Measurements from ENCODE around the gene LRRC61. TPM values are rescaled to one million over a fixed set of nuclear protein-coding genes. Genes with fewer than 3 reads are reported as not detected.

The LRRC61 gene
- total and polyA plus RNA-seq, 2 experiments from 2014 or later: 30.0 to 34.0 TPM

DNA sequence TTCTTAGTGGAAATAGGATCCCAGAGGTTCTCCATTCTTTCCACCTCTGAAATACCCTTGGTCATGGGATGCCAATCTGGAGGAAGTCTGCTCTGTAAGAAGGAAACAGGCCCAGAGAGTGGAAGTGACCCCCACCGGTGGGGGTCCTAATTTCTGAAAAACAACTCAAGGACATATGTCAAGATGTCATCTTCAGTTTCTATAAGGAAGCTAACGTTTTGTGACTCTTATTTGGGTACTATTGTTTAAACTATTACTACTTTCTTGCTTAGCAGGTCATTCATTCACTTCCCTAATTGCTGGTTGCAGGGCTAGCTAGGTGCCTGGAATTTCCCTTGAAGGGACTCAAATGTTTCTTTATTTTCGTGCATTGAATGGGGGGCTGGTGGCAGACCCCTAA, 54.0 kb downstream of the LRRC61 start:
- Histone ChIP-seq H3K36me3 (peaks cover 7% of the 10 kb centered on the region), H3K4me1 (ENCODE audit: low read depth) (peaks cover 36% of the 10 kb centered on the region), H3K27me3 (no peaks in the 10 kb centered on the region), H3K4me3 (no peak overlapping the region), H3K27ac (peak overlapping the region; percentile 89), H3K9me3 (ENCODE audit: low read depth) (no peaks in the 10 kb centered on the region)
- DNase-seq (ENCODE audit: low read depth in 1 of 2, low spot score in 1 of 2): no peak
- TF ChIP-seq, protein P1, sequence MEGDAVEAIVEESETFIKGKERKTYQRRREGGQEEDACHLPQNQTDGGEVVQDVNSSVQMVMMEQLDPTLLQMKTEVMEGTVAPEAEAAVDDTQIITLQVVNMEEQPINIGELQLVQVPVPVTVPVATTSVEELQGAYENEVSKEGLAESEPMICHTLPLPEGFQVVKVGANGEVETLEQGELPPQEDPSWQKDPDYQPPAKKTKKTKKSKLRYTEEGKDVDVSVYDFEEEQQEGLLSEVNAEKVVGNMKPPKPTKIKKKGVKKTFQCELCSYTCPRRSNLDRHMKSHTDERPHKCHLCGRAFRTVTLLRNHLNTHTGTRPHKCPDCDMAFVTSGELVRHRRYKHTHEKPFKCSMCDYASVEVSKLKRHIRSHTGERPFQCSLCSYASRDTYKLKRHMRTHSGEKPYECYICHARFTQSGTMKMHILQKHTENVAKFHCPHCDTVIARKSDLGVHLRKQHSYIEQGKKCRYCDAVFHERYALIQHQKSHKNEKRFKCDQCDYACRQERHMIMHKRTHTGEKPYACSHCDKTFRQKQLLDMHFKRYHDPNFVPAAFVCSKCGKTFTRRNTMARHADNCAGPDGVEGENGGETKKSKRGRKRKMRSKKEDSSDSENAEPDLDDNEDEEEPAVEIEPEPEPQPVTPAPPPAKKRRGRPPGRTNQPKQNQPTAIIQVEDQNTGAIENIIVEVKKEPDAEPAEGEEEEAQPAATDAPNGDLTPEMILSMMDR (IDR thresholded peaks at IDR 0.05; ENCODE audit: low read depth, low read length): no peak

DNA sequence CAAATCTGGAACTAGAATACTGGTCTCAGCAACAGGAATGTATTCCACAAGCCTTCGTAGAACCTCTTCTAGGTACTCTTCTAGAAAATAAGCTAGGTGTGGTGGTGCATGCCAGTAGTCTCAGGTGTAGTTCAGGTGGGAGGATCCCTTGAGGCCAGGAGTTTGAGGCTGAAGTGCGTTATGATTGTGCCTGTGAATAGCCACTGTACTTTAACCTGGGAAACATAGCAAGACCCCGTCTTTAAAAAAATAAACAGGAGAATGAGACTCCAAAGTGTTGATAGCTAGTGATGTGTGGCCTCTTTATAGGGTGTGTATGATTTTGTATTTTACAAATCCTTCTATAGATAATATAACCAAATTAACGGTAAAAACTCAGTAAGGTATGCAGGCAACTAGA, 54.5 kb downstream of the LRRC61 start:
- H3K27me3 ChIP-seq: no peaks in the 10 kb centered on the region
- no peak overlapping the region for H3K4me3 ChIP-seq
- peak overlapping the region; percentile 89 for H3K27ac ChIP-seq
- TF ChIP-seq, protein P1 (IDR thresholded peaks at IDR 0.05; ENCODE audit: low read depth, low read length): no peak
- H3K36me3 ChIP-seq: peaks cover 5% of the 10 kb centered on the region
- no peaks in the 10 kb centered on the region for H3K9me3 ChIP-seq (ENCODE audit: low read depth)
- H3K4me1 ChIP-seq (ENCODE audit: low read depth): peaks cover 35% of the 10 kb centered on the region
- DNase-seq (ENCODE audit: low read depth in 1 of 2, low spot score in 1 of 2): no peak

DNA sequence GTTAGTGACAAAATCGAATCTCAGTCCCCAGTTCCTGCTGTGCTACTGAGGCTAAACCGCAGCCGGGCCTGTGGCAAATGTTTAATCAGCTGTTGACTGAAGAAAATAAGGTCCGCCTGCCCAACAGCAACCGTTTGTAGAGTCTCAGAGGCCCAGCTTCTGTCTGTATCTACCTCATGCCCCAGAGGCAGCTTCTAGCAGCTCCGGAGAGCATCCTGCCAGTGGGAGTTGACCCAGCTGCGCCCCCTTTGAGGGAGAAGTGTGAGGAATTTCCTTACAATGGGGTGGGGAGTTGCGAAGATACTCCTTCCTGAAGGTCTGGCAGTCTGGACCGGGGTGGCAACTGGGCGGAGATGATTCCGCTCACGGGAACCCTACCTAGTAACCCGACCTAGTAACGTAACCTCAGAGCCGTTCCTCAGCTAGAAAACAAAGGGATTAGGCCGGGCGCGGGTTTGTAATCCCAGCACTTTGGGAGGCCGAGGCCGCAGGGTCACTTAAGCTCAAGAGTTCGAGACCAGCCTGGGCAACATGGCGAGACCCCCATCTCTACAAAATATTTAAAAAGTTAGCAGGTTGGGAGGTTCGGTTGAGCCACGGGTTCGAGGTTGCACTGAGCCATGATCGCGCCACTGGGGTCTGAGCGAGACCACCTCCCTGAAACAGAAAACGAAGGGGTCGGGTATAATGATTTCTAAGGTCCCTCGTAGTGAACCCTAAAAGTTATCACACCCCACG, 55.1 kb downstream of the LRRC61 start:
- peaks cover 2% of the 10 kb centered on the region for H3K36me3 ChIP-seq
- H3K27me3 ChIP-seq: no peaks in the 10 kb centered on the region
- peaks cover 31% of the 10 kb centered on the region for H3K4me1 ChIP-seq (ENCODE audit: low read depth)
- H3K9me3 ChIP-seq (ENCODE audit: low read depth): no peaks in the 10 kb centered on the region
- TF ChIP-seq, protein P1 (IDR thresholded peaks at IDR 0.05; ENCODE audit: low read depth, low read length): peak; percentile 43
- DNase-seq (ENCODE audit: low read depth in 1 of 2, low spot score in 1 of 2): peak; percentile 68 to 86
- peak overlapping the region; percentile 84 for H3K4me3 ChIP-seq
- H3K27ac ChIP-seq: peak overlapping the region; percentile 89

DNA sequence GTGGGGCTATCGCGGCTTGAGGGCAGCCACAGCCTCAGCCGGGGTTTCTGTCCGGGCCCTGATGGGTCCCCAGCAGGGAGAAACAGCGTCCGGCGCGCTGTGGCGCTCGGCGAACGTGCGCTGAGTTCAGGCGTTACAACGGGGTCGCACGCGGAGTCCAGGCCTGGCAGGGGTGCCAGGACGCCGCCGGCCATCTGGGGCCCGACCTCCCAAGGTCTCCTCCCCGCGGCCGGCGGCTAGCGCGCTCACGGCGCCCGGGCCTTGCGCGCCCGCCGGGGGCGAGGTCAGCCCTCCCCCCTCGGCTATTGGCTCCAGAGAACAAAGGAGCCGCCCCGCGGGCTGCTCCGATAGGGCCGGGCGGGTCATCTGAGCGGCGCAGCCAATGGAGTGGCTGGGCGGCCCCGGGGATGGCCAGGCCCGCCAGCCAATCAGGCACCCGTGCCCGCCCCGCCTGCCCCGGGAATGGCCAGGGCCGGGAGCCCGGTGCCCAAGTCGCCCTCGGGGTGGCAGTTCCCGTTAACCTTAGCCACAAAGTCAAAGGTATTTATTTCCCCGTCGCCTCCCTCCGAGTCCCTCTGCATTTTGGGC, 55.8 kb downstream of the LRRC61 start, which contains the start of gene ZNF775:
Gene ZNF775, plus strand, starts transcription at position 478 of the 588 bp plus-strand sequence. CDS start 9,141 bp downstream, outside the sequence.
- Histone ChIP-seq H3K27ac (peak within 1 kb of the TSS; percentile 89), H3K9me3 (ENCODE audit: low read depth) (no peaks in the 10 kb centered on the region), H3K4me3 (peak within 1 kb of the TSS; percentile 84), H3K36me3 (peaks cover 2% of the 10 kb centered on the region), H3K27me3 (no peaks in the 10 kb centered on the region), H3K4me1 (ENCODE audit: low read depth) (peaks cover 29% of the 10 kb centered on the region)
- DNase-seq (ENCODE audit: low read depth in 1 of 2, low spot score in 1 of 2): peak; percentile 96 to 98
- TF ChIP-seq, protein P1 (IDR thresholded peaks at IDR 0.05; ENCODE audit: low read depth, low read length): no peak

DNA sequence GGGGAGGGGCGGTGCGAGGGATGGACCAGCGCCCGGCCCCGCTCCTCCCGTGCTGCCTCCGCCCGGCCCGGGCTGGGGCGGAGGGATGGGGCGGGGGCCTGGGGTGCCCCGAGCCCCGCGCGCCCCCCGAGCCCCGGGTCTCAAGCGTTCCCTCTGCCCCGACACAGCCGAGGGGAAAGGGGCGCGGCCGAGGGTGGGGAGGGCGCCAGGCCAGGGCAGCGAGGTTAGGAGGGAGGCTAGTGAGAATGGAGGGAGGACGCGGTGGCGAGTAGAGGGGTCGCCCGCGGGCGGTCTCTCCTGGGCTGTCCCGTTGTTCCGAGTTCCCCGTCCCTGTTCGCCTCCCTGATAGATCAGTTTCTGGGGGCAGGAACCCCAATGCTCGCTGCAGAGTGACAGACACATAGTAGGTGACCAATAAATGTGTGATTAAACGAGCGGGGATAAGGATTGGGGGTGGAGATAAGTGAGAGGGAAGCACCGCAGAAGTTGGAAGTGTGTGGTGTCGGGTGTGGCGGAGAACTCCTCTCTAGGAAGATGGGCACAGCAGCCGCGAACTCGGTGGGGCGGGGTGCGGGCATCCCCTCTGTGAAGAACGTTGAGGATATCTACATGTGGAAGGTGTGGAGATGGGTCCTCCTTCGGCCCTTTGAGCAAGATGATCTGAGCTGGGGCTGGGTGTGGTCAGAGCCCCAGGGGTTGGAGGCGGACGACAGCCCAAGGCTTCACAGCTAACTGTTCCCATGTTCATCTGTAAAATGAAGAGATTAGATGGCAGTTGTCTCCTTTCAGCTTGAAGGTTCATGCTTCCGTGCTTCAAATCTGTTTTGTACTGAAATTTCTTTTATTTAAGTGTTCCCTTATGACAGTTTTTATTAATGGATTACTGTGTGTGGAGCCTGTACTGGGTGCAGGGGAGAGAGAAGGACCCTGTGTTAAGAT, 56.6 kb downstream of the LRRC61 start:
- Histone ChIP-seq H3K9me3 (ENCODE audit: low read depth) (no peaks in the 10 kb centered on the region), H3K27ac (peak overlapping the region; percentile 89), H3K4me1 (ENCODE audit: low read depth) (peaks cover 30% of the 10 kb centered on the region), H3K4me3 (peak overlapping the region; percentile 84), H3K27me3 (no peaks in the 10 kb centered on the region), H3K36me3 (no peaks in the 10 kb centered on the region)
- TF ChIP-seq, protein P1 (IDR thresholded peaks at IDR 0.05; ENCODE audit: low read depth, low read length): no peak
- DNase-seq (ENCODE audit: low read depth in 1 of 2, low spot score in 1 of 2): no peak

All from cardiac muscle cell (in vitro differentiated cells and primary cell).